DOHH2 (cell line): ENCODE results near the gene SEC24B.

Experiments used
- H3F3A ChIP-seq: fragments of 200-600 bp; sonication (generic), shearing (Covaris generic); 2 replicates; pipeline ENCODE4 v1.6.0; 2016; ENCODE audit warnings: antibody characterized with exemption, mild to moderate bottlenecking; ENCODE audit not compliant: control insufficient read depth, insufficient read depth
- H3K27ac ChIP-seq: fragments of 200-600 bp; sonication (generic); 2 replicates; pipeline ENCODE4 v1.5.1; 2014; ENCODE audit warnings: low read depth, mild to moderate bottlenecking, low read length, moderate library complexity
- H3K27me3 ChIP-seq: fragments of 200-600 bp; sonication (generic); 2 replicates; pipeline ENCODE4 v1.6.1; 2014; ENCODE audit warnings: mild to moderate bottlenecking, low read length, mixed read lengths; ENCODE audit not compliant: control insufficient read depth
- H3K36me3 ChIP-seq: fragments of 200-600 bp; sonication (generic); 2 replicates; pipeline ENCODE4 v1.6.1; 2014; ENCODE audit warnings: mild to moderate bottlenecking, low read length, moderate library complexity, mixed read lengths; ENCODE audit not compliant: control insufficient read depth
- H3K4me1 ChIP-seq: fragments of 200-600 bp; sonication (generic); 2 replicates; pipeline ENCODE4 v1.6.1; 2014; ENCODE audit warnings: mild to moderate bottlenecking, low read length, mixed read lengths; ENCODE audit not compliant: control insufficient read depth
- H3K4me2 ChIP-seq: fragments of 200-600 bp; sonication (generic); 2 replicates; pipeline ENCODE4 v1.6.0; 2014; ENCODE audit warnings: mild to moderate bottlenecking, low read length, moderate library complexity
- H3K4me3 ChIP-seq: fragments of 200-600 bp; sonication (generic); 2 replicates; pipeline ENCODE4 v1.5.1; 2014; ENCODE audit warnings: mild to moderate bottlenecking, low read length, mixed read lengths
- H3K79me2 ChIP-seq: fragments of 200-600 bp; sonication (generic); 2 replicates; pipeline ENCODE4 v1.6.1; 2014; ENCODE audit warnings: mild to moderate bottlenecking, low read length, mixed read lengths; ENCODE audit not compliant: control insufficient read depth
- H3K9me2 ChIP-seq: fragments of 200-600 bp; sonication (generic); replicated peaks from 2 replicates; pipeline ENCODE4 v1.6.1; 2014; ENCODE audit warnings: mild to moderate bottlenecking, low read length, mixed read lengths; ENCODE audit not compliant: control insufficient read depth
- H3K9me3 ChIP-seq: fragments of 200-600 bp; sonication (generic); 2 replicates; pipeline ENCODE4 v1.6.1; 2014; ENCODE audit warnings: antibody characterized with exemption, low read length, mixed read lengths; ENCODE audit not compliant: control insufficient read depth, insufficient read depth
- H4K20me1 ChIP-seq: fragments of 200-600 bp; sonication (generic); 2 replicates; pipeline ENCODE4 v1.6.0; 2014; ENCODE audit warnings: low read depth, mild to moderate bottlenecking, antibody characterized with exemption, low read length, moderate library complexity; ENCODE audit not compliant: control insufficient read depth, insufficient read depth
- EZH2phosphoT487 ChIP-seq: fragments of 200-600 bp; sonication (generic); IDR thresholded peaks from 2 replicates; pipeline ENCODE4 v1.6.1; 2017; ENCODE audit warnings: borderline replicate concordance, mild to moderate bottlenecking, antibody characterized with exemption, low read length, moderate library complexity, mixed read lengths
- TF ChIP-seq, protein P1 (sequence below): fragments of 200-600 bp; sonication (generic); IDR thresholded peaks from one replicate; pipeline ENCODE4 v1.5.1; 2014; ENCODE audit warnings: antibody characterized with exemption, mild to moderate bottlenecking, low read depth, low read length; ENCODE audit not compliant: poor library complexity, severe bottlenecking

The SEC24B gene

DNA sequence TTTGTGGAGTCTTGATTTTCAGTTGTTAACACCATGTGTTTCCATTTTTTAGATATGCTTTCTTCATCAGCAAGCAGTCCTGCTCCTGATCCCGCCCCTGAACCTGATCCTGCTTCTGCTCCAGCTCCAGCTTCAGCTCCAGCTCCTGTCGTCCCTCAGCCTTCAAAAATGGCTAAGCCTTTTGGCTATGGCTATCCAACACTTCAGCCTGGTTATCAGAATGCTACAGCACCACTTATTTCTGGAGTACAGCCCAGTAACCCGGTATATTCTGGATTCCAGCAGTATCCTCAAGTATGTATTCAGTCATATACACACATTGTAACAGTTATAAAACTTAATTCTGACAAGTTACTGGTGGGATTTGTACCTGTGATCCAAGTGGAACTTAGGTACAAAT is 60.9 kb downstream of the SEC24B start:
- TF ChIP-seq, protein P1, sequence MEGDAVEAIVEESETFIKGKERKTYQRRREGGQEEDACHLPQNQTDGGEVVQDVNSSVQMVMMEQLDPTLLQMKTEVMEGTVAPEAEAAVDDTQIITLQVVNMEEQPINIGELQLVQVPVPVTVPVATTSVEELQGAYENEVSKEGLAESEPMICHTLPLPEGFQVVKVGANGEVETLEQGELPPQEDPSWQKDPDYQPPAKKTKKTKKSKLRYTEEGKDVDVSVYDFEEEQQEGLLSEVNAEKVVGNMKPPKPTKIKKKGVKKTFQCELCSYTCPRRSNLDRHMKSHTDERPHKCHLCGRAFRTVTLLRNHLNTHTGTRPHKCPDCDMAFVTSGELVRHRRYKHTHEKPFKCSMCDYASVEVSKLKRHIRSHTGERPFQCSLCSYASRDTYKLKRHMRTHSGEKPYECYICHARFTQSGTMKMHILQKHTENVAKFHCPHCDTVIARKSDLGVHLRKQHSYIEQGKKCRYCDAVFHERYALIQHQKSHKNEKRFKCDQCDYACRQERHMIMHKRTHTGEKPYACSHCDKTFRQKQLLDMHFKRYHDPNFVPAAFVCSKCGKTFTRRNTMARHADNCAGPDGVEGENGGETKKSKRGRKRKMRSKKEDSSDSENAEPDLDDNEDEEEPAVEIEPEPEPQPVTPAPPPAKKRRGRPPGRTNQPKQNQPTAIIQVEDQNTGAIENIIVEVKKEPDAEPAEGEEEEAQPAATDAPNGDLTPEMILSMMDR, result no peak
- TF ChIP-seq EZH2phosphoT487, result no peak
- Histone ChIP-seq H3K27me3 (no peaks in the 10 kb centered on the region), H3K36me3 (peaks cover 48% of the 10 kb centered on the region), H3K9me2 (no peaks in the 10 kb centered on the region), H3K27ac (no peak overlapping the region), H3K4me2 (no peak overlapping the region), H3K79me2 (no peaks in the 10 kb centered on the region), H3K9me3 (no peaks in the 10 kb centered on the region), H3K4me1 (no peaks in the 10 kb centered on the region), H4K20me1 (no peaks in the 10 kb centered on the region), H3K4me3 (no peak overlapping the region), H3F3A (no peaks in the 10 kb centered on the region)

DNA sequence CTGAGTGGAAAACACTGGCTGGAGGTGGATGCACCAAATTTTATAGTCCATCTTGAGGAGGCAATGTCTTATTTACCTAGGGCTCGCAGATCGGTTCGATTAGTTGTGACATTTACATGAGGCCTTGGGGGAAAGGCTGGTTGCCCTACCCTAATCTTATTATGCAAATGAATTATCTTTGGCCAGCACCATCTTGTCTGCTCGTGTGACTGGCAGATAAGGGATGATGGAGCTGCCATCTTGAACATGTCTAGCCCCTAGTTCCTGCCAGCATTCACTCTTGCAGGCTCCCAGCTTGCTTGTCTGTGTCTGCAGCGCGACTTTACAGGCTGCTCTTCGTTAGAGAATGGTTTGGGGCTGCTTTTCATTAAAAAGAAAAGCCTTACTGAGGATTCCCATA is 61.9 kb downstream of the SEC24B start:
- Histone ChIP-seq H3K4me2 (no peak overlapping the region), H3K27me3 (no peaks in the 10 kb centered on the region), H3K4me3 (no peak overlapping the region), H3K4me1 (no peaks in the 10 kb centered on the region), H3K36me3 (peaks cover 51% of the 10 kb centered on the region), H3K9me3 (no peaks in the 10 kb centered on the region), H3K79me2 (no peaks in the 10 kb centered on the region), H3F3A (no peaks in the 10 kb centered on the region), H3K27ac (no peak overlapping the region), H4K20me1 (no peaks in the 10 kb centered on the region), H3K9me2 (no peaks in the 10 kb centered on the region)
- TF ChIP-seq, protein P1, result no peak
- TF ChIP-seq EZH2phosphoT487, result no peak

DNA sequence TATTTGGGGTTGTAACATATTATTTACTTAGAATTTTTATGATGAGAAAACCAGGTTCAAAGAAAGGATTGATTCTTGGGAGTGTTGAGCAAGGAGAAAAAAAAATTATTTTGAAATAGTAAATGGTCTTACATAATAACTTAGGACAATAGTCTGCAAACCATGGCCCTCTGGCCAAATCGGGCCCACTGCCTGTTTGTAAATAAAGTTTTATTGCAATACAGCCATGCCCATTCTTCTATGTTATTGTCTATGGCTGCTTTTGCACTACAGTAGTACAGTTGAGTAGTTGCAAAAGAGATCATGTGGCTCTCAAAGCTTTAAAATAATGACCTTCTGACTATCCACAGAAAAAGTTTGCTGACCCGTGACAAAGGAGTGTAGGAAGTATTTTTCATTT is 63.3 kb downstream of the SEC24B start:
- H3K9me2 ChIP-seq, result no peaks in the 10 kb centered on the region
- no peak overlapping the region for H3K4me2 ChIP-seq
- no peak overlapping the region for H3K27ac ChIP-seq
- H3F3A ChIP-seq, result no peaks in the 10 kb centered on the region
- H3K4me3 ChIP-seq, result no peak overlapping the region
- no peaks in the 10 kb centered on the region for H3K4me1 ChIP-seq
- H3K9me3 ChIP-seq, result no peaks in the 10 kb centered on the region
- no peaks in the 10 kb centered on the region for H4K20me1 ChIP-seq
- H3K27me3 ChIP-seq, result no peaks in the 10 kb centered on the region
- no peaks in the 10 kb centered on the region for H3K79me2 ChIP-seq
- H3K36me3 ChIP-seq, result peaks cover 56% of the 10 kb centered on the region
- TF ChIP-seq EZH2phosphoT487, result no peak
- TF ChIP-seq, protein P1, result no peak

DNA sequence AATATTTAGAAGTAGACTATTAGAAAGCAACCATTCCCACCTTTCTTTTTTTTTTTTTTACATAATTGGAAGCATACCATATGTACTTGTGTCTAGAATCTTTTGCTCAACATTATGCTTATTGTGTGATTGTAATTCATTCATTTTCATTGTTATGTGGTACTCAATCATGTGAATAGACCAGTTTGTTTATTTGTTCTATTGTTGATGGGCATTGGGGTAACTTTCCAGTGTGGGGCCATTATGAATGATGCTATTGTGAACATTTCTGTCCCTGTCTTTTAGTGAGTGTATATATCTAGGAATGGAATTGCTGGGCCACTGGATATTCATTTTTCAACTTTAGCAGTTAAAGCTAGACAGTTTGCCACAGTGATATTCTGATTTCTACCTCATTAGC is 63.9 kb downstream of the SEC24B start:
- TF ChIP-seq, protein P1, result no peak
- TF ChIP-seq EZH2phosphoT487, result no peak
- Histone ChIP-seq H3K27ac (no peak overlapping the region), H3K9me3 (no peaks in the 10 kb centered on the region), H3K36me3 (peaks cover 59% of the 10 kb centered on the region), H3K79me2 (no peaks in the 10 kb centered on the region), H3K4me3 (no peak overlapping the region), H4K20me1 (no peaks in the 10 kb centered on the region), H3K9me2 (no peaks in the 10 kb centered on the region), H3K27me3 (no peaks in the 10 kb centered on the region), H3K4me1 (no peaks in the 10 kb centered on the region), H3K4me2 (no peak overlapping the region), H3F3A (no peaks in the 10 kb centered on the region)
